OCI-M2 (cell line): Measurements from ENCODE around the gene ATXN7L3.
"Not testable (repeated sequence)": the region's sequence is repeated elsewhere in the genome, so short reads cannot be mapped to it uniquely, and the experiment has no call there.

Experiments
- DNase-seq: peaks from one replicate; lab custom pipeline; 2025; ENCODE audit not compliant: unreplicated experiment; lab: John Stamatoyannopoulos, UW

The ATXN7L3 gene

GRCh38 chr17:44176671-44177501 is 22.8 kb downstream of the ATXN7L3 start:
- DNase-seq = no peak

GRCh38 chr17:44176257-44176656 is 23.4 kb downstream of the ATXN7L3 start:
- no peak for DNase-seq

GRCh38 chr17:44174427-44174826 is 25.3 kb downstream of the ATXN7L3 start:
- no peak for DNase-seq

GRCh38 chr17:44171931-44172455 is 27.7 kb downstream of the ATXN7L3 start:
- DNase-seq = no peak

GRCh38 chr17:44170499-44171201 is 29.0 kb downstream of the ATXN7L3 start, which contains the start of gene ASB16:
TSS of gene ASB16 (plus strand) at chr17:44170704. CDS start at chr17:44170790, 86 bp downstream.
- no peak for DNase-seq

- no peak for DNase-seq
Observed at GRCh38 chr17:44170135-44170498, 29.6 kb downstream of the ATXN7L3 start.

- DNase-seq = no peak
Observed at GRCh38 chr17:44167181-44167861, 32.4 kb downstream of the ATXN7L3 start.

- no peak for DNase-seq
Observed at GRCh38 chr17:44164476-44164875, 35.2 kb downstream of the ATXN7L3 start.

- DNase-seq = no peak
Observed at GRCh38 chr17:44159519-44160210, 40.0 kb downstream of the ATXN7L3 start.

GRCh38 chr17:44155488-44155887 is 44.2 kb downstream of the ATXN7L3 start:
- no peak for DNase-seq

GRCh38 chr17:44152875-44153274 is 46.8 kb downstream of the ATXN7L3 start:
- DNase-seq = no peak

- DNase-seq = no peak
Observed at GRCh38 chr17:44149750-44150329, 49.8 kb downstream of the ATXN7L3 start.

- not testable (repeated sequence) for DNase-seq
Observed at GRCh38 chr17:44149066-44149465, 50.6 kb downstream of the ATXN7L3 start.

- DNase-seq = no peak
Observed at GRCh38 chr17:44147812-44148211, 51.9 kb downstream of the ATXN7L3 start.

- no peak for DNase-seq
Observed at GRCh38 chr17:44146375-44147346, 53.0 kb downstream of the ATXN7L3 start.

- no peak for DNase-seq
Observed at GRCh38 chr17:44144966-44145739, 54.5 kb downstream of the ATXN7L3 start.

GRCh38 chr17:44143921-44144320 is 55.8 kb downstream of the ATXN7L3 start:
- DNase-seq = not testable (repeated sequence)
